NCI-H1105 (cell line): ENCODE results near the gene INPP5E.

ENCODE experiments used
- DNase-seq: peaks from one replicate; lab custom pipeline; 2025; lab: John Stamatoyannopoulos, UW

Gene INPP5E, protein sequence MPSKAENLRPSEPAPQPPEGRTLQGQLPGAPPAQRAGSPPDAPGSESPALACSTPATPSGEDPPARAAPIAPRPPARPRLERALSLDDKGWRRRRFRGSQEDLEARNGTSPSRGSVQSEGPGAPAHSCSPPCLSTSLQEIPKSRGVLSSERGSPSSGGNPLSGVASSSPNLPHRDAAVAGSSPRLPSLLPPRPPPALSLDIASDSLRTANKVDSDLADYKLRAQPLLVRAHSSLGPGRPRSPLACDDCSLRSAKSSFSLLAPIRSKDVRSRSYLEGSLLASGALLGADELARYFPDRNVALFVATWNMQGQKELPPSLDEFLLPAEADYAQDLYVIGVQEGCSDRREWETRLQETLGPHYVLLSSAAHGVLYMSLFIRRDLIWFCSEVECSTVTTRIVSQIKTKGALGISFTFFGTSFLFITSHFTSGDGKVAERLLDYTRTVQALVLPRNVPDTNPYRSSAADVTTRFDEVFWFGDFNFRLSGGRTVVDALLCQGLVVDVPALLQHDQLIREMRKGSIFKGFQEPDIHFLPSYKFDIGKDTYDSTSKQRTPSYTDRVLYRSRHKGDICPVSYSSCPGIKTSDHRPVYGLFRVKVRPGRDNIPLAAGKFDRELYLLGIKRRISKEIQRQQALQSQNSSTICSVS

DNA sequence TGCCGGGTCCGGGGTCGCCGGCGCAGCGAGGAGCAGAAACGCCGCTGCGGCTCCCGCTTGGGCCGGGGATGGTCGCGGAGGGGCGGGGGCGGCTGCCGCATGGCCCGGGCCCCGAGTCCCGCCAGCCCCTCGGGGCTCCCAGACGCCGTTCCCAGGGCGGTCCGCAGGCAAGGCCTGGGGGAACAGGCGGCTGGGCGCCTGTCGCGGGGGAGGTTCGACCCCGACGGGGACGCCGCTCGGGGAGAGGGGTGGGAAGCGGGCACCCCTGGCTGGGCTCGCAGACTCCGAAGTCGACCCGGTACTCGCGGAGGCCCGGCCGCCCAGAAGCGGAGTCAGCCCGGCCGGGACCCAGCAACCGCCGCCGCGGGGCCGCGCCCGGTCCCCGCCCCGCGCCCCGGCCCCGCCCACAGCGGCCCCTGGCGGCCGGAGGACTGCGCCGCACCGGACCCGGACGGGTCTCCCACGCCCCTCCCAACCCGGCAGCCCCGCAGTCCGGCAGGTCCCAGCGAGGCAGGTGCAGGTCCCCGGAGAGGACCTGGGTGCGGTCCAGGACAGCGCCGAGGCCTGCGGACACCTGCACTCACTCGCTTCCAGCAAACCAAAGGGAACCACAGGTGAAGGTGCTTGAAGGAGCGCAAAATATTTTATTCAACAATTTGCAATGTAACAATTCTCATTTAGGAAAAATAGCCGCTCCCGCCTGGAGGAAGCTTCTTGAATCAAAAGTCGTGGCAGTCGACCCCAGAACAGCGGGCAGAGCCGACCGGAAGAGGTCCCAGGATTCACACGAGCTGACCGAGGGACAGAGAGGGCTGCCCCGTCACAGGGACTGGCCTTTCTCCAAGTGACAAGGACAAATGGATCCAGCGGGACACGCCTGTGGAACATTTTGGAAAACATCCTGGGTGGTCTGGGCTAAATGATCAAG lies at the start of gene INPP5E:
Gene INPP5E (minus strand): TSS at position 365 of the 928 bp plus-strand sequence. CDS start 426 bp downstream, outside the sequence.
- DNase-seq = peak; percentile 59

DNA sequence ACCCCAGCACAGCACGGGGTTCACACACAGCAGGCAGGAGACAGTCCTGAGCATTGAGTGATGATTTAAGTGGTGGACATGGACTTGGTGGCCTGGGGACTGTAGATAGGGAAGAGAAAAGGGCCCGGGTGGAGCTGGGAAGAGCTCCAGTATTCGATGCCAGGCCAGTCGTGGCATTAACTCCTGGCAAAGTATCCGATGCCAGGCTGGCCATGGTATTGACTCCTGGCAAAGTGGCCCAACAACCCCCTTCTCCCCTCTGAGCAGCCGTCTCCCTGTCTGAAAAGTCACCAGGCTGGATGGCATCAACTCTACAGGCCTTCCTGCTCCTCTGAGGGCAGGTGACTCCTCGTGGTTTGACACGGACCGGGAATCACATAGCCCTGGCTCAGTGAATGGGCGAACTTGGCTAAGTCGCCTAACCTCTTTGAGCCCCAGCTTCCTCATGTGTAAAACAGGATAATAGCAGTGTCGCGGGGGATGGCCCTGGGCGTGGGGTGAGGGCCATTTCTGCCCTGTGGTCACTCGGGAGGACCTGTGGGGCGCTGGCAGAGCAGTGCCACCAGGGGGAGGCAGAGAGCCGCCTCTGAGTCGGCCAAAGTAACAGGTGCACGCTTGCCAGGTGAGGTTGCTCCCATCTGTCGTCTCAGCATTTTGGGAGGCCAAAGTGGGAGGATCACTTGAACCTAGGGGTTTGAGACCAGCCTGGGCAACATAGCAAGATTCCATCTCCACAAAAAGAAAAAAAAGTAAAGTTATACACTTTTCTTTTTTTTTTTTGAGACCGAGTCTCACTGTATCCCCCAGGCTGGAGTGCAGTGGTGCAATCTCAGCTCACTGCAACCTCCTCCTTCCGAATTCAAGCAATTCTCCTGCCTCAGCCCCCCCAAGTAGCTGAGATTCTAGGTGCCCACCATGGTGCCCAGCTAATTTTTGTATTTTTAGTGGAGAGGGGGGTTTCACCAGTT lies 48.9 kb upstream of the INPP5E start:
- peak; percentile 62 for DNase-seq

DNA sequence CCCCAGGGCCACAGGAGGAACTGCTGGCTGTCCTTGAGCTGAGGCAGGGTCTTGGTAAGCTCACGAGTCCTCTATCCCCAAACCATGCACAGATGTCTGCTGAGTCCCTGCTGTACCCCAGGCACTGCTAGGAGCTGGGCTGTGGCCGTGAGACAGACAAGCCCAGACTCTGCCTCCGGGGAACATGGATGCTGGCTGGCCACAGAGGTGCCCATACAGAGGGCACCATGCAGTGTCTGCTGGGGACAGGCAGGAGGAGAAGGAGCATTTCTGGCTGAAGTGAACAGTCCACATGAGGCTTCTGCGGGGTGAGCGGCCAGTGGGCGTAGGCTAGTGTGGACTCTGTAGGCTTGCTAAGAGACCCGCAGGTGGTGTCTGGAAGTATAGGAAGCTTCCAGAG lies 48.0 kb upstream of the INPP5E start:
- DNase-seq = no peak

DNA sequence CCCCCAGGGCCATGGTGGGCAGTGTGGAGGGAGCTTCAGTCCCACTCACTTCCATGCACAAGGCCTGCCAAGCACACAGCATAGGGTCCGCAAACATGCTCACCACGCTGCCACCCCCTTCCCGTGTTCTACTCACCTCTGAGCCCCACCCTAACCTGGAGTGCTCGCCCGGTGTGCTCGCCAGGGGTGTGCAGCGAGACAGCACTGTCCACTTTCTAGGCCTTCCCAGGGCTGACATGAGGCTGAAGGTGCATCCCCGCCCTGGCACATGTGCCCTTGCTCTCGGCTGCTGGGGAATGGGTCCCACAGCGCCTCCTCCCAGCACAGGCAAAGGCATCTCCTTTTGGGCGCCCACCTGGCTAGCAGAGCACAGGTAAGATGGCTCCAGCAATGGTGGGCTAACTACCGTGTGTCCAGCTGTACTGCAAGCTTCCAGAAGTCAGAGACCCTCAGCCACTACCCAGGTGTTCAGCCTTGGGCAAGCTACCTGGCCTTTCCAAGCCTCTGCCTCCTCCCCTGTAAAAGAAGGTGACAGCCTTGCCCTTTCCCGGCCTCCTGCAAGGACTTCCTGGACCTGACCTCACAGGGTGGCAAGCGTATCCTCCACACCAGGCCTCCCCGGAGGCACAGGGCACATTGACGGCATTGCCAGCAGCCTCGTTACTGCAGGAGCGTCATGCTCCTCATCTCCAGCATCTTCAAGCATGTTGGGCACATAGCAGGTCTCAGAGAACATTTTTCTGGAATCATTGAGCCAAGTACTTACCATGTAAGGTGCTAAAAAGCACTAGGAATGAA lies 47.4 kb upstream of the INPP5E start:
- DNase-seq = no peak

DNA sequence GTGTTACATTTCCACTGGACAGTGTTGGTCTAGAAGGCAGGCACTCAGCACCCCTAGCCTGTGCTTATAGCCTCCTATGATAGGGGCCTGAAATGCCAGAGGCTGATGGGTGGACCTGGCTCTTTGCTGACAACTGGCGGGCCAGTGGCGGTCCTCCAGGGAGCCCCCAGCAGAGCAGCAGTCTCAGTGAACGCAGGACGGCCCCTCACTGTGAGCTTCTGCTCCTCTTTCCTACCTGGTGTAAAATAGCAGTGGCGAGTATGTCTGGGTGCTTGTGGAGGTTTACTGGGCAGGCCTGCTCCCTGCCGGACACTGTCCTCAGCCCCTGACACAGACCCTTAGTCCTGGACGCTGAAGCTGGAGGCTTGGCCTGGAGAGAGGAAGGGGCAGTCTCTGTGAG lies 46.5 kb upstream of the INPP5E start:
- no peak for DNase-seq

DNA sequence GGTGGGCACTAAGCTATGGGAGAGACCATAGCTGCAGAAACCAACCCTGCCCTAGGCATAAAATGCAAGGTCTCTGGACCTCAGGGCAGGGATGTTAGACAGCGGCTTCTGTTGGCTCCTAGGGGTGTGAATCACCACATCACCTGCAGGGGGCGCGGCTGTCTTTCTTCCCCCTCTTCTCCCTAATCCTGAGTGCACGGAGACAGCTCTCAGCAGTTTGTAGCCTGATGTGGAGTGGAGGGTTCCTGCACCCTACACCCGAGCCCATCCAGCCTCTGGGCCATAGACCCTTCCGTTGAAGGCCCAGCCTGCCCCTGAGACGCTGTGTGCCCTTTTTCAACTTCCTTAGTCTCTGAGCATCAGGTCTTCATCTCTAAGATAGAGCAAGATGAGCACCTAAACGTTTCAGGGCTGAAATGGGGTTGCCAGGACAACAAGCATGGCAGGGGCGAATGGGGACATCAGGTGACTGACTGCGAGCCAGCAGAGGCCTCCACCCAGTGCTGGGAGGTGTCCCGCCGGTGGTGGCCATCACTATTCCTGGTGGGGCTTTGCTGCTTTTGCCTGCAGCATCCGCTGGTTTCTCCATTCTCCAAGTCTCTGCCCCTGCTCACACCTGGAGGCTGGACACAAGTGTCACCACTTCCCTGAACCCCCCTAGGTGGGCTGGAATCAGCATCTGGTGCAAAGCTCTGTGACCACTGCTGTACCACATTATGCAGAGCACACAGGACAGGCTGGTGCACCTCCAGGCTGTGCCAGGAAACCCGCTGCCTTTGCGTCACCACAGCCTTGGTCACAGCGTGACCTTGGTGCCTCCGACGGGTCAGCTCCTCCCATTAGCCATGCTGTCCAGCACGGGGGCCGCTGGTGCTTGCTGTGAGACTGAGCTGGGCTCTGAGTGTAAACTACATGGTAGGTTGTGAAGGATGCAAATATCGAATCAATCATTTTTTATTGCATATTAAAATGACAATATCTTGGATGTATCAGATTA lies 45.7 kb upstream of the INPP5E start:
- peak; percentile 58 for DNase-seq

DNA sequence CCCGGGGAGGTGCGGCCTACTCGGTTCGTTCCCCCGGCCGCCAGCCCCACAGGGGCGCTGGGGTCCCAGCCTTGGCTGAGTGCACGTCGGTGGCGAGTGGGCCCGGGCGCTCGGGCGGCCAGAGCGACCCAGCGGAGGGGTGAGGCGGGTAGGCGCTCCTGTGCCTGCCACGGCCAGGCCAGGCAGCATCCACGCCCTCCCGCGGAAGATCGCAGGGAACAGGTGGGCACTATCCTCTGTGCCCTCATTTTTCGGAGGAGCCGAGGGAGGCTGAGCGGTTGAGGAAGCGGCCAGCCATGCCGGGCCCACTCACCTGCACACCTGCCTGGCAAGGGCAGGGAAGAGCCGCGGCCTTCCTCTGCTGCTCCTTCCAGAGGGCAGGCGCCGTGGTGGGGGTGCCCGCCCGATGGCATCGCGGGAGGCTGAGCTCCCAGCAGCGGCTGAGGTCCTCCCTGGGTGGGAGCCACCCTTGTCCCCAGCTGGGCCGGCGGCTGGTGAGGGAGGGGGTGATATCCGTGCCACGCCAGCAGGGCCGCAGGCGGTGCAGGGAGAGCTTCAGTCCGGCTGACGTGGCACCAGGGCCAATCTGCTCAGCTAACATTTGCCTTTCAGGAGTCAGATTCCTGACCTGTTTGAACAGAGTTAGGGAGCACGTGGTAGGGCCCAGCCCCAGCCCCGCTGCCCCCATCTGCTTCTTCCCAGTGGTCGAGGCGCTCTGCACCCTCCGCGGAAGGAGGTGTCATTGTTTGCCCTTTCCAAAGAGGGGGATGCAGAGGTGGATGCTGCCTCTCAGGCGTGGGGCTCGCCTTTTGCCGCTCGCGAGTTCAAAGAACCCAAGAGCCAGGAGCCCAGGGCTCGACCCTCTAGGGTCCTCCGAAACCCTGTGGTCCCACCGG lies 44.8 kb upstream of the INPP5E start:
- no peak for DNase-seq

DNA sequence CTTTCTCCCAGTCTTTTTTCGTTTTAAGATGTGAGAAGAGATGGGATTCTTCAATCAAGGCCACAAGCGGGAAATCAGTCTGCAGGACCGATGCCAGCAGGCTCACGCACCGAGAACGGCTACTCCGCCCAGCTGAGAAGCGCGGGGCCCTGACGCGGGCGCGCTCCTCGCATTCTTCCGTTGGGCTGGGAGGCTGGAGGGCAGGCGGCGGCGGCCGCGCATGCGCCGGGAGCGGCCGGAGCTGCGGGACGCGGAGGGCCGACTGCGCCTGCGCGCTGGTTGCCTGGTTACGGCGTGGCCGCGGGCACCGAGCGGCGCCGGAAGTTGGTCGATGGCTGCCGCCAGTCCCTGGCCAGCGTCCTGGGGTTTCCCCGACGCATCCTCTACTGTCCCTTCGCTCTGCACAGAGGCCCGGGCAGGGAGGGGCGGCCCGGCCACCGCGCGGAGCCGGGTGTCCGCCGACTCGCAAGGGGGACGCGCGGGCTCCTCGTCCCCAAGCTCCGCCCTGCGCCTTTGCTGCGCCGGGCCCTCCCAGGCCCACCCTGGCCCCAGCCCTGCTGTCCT lies 44.0 kb upstream of the INPP5E start:
- peak; percentile 86 for DNase-seq

DNA sequence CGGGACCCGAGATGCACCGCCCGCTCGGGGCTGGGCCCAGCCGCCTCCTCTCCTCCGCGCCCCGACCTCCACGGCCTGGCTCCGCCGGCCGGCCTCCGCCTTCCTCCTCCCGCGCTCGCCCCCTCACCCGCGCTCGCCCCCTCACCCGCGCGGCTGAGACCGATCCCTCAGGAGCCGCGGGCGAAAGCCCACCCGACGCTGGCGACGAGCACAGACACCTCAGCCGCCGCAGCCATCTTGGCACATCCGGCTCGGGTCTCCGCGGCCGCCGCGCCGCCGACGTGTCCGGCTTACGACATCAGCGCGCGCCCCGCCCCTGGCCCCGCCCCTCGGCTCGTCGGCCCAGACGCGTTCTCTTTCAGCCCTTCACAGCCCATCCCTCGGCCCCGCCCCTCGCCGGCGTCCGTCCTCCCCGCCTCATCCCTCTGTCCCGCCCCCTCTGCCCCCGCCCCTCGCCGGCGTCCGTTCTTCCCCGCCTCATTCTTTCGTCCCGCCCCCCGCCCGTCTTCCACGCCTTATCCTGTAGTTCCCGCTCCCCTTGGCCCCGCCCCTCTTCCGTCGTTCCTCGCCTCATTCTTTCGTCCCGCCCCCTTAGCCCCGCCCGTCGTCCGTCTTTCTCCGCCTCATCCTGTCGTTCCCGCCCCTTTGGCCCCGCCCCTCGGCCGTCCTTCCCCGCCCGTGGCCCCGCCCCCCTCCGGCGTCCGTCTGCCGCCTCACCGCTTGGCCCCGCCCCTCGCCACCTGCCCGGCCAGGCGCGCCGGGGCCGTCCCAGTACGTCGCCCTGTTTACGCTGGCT lies 43.3 kb upstream of the INPP5E start, which contains the start of gene SEC16A:
Gene SEC16A (minus strand): TSS at position 248 of the 796 bp plus-strand sequence. CDS start 5,425 bp downstream, outside the sequence.
- DNase-seq = peak; percentile 93

DNA sequence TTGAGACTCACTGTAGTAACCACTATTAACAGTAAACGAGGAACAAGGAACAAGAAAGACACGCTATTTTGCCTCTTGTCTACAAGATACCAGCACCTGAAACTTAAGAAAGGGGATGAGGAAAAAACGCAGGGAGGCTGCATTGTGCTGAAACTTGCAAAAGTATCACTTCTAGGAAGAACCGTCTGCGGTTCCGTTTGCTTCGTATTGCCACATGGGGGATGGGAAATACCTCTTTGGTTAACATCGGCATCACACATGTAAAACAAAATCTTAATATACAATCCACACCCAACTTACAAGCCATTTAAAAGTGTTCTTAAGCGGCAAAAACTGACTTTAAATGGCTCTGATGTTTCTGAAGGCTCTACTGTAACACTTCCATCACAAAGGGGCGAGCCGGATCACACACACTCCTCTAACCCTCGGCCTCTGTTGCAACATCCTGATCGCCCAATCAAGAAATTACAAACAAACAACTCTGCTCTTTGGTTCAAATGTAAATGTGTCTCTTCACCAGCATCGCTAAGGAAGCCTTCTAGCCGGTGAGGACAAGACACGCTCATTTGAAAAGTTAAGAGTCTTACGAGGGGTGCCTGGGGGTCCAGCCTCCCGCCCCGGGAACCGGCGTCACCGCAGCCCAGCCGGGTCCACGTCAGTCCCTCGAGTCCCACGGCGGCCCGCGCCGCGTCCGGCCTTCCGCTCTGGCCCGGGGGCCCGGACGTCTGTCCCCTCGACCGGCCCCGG lies 42.6 kb upstream of the INPP5E start:
- no peak for DNase-seq

DNA sequence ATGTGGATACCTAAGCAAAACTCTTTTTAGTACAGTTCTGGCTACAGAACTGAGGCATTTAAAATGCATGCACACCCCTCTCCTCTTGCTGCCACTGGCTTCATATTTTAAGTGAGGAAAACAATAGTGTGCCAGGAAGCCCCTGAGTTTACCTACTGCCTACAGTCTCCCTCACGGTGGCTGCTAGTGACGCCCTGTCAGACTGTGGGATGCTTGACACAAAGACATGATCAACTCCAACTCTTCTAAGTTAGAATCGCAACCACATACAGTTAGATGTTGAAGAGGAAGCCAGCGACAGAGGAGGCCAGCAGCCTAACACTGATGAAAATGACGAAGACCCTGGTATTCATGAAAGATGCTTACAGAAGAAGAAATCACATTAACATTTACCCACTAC lies 41.9 kb upstream of the INPP5E start:
- no peak for DNase-seq

DNA sequence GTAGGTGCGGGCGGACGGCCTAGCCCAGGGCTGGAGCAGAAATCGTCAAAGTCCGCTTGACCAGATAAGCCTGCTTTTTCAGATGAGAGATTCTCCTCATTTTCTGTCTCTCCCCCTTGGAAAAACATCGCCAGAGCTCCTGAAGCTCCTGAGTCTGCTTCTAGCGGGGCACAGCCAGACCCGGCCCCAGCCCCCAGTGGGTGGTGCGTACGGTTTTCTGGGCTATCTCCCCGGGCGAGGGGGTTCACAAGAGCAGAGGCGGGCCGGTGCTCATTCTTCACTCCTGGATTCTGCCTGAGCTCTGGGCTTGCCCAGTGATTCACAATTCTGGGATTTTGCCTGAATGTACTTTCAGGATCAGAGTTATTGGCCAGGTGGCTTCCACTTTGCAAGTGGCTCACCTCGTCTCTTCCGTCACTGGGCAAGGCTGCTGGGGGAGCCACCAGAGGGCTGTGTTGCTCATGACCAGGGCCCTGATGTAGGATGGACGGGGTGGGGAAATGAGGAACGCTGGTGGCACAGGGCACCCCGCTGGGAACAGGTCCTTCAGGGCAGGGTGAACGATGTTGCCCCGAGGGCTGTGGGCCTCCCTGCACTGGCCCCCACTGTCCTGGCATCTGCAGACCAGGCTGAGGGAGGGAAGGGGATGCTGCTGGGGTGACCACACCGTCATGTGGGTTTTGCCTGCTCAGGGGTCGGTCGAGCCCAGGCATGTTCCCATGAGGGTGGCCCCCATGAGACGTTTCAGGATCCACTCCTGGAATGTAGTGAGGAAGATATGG lies 36.9 kb upstream of the INPP5E start:
- no peak for DNase-seq

DNA sequence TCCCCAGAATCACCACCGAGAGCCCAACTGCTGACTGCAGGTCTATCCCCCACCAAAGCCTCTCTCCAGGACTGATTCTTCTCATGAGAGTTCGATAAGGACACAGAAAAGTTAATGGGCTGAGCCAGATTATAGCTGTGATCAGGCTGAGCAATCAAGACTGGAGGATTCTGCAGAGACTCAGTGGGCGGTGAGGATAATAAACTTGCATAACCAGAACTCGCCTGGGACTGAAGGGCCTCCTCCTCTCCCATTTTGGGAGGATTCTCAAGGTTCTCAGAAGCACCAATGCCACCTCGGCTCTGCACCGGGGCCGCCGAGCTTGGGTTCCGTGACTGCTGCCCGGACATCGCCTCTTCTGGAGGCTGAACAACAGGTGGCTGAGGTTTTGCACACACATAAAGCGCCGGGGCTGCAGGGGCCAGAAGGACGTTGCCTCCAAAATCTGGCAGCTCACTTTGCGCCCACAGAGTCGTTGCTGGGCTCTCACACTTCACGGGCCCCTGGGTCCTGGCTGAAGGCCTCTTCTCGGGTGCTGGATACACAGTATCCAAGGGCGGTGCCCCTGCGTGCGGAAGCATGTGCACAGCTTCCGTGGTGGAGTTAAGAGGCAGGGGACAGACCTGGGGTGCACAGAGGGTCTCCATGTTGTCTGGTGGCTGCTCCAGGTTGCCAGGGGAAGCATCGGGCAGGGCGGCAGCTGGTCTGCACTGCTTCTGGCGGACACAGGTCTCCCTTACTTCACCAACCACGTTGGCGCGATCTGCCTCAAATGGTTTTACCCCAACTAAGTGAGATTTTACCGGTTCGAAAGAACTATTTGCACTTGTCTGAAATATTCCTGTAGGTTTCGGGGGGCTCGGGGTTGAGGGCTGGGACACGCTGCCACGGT lies 35.6 kb upstream of the INPP5E start:
- DNase-seq = no peak

DNA sequence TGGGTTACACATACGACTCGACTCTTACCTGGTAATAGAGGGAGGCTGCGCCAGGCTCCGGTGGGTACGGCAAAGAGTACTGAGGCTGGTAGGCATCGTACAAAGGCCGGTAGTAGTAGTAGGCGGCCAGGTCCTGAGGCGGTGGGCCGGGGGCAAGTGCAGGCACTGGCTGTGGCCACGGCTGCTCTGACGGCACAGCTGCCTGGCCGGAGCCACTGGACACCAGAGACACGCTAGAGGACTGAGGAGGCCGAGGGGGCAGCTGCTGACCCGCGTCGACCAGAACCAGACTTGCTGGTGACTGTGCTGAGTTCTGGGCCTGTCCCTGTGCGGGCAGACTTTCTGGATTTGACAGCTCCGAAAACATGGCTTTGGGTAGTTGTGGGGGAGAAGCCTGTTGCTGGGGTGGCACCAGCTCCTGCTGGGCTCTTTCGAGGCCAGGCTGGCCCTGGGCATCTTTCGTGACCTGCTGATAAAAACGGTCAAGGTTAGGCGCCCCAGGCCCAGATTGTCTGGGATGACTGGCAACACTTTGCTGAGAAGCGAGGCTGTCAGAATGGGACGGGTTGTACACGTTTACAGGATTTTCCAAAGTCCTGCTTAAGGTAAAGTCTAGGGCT lies 34.5 kb upstream of the INPP5E start:
- no peak for DNase-seq
